ENCODE data around the gene ZC3HAV1L. TPM values are rescaled to one million over a fixed set of nuclear protein-coding genes. Genes with fewer than 3 reads are reported as not detected.

Gene ZC3HAV1L
- total RNA-seq, 1 experiment from 2014 or later: 15.0 TPM

DNA sequence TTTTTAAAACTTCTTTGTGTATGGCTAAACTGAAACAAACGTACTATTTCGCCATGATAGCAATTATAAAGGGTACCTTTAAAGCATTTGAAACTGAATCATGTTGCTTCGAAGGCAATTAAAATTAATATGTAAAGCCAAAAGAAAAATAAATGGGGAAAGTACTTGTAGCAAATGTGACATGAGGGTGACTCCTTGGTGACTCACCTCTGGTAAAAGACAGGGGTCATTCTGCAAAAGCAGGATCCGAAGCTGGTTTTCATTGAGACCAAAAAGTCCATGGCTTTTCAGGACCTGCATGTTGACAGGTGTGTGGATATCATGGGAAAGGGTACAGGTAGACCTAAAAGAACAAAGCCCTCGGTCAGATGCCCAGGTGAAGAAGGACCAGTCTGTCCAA lies 1.5 kb downstream of the ZC3HAV1L start:
- TF ChIP-seq, protein P1, sequence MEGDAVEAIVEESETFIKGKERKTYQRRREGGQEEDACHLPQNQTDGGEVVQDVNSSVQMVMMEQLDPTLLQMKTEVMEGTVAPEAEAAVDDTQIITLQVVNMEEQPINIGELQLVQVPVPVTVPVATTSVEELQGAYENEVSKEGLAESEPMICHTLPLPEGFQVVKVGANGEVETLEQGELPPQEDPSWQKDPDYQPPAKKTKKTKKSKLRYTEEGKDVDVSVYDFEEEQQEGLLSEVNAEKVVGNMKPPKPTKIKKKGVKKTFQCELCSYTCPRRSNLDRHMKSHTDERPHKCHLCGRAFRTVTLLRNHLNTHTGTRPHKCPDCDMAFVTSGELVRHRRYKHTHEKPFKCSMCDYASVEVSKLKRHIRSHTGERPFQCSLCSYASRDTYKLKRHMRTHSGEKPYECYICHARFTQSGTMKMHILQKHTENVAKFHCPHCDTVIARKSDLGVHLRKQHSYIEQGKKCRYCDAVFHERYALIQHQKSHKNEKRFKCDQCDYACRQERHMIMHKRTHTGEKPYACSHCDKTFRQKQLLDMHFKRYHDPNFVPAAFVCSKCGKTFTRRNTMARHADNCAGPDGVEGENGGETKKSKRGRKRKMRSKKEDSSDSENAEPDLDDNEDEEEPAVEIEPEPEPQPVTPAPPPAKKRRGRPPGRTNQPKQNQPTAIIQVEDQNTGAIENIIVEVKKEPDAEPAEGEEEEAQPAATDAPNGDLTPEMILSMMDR (IDR thresholded peaks at IDR 0.05; ENCODE audit: unreplicated experiment): no peak
- no peaks in the 10 kb centered on the region for H3K9me3 Mint-ChIP-seq (ENCODE audit: low read depth, unreplicated experiment)
- no TSS peak for BruUV-seq (replicated peaks)
- intact Hi-C loops (cut with micrococcal nuclease; ENCODE audit: unreplicated experiment): no loop called here
- H3K36me3 Mint-ChIP-seq (ENCODE audit: insufficient read depth, unreplicated experiment): peaks cover 38% of the 10 kb centered on the region
- H3K4me1 Mint-ChIP-seq (ENCODE audit: low read depth, unreplicated experiment): peaks cover 28% of the 10 kb centered on the region
- H3K4me3 Mint-ChIP-seq (ENCODE audit: low read depth, unreplicated experiment): peak overlapping the region; percentile 78
- no peak for DNase-seq
- H3K27me3 Mint-ChIP-seq (ENCODE audit: unreplicated experiment): no peaks in the 10 kb centered on the region
- CTCF ChIA-PET: no interaction called here
- no peak overlapping the region for H3K27ac Mint-ChIP-seq (ENCODE audit: unreplicated experiment)

DNA sequence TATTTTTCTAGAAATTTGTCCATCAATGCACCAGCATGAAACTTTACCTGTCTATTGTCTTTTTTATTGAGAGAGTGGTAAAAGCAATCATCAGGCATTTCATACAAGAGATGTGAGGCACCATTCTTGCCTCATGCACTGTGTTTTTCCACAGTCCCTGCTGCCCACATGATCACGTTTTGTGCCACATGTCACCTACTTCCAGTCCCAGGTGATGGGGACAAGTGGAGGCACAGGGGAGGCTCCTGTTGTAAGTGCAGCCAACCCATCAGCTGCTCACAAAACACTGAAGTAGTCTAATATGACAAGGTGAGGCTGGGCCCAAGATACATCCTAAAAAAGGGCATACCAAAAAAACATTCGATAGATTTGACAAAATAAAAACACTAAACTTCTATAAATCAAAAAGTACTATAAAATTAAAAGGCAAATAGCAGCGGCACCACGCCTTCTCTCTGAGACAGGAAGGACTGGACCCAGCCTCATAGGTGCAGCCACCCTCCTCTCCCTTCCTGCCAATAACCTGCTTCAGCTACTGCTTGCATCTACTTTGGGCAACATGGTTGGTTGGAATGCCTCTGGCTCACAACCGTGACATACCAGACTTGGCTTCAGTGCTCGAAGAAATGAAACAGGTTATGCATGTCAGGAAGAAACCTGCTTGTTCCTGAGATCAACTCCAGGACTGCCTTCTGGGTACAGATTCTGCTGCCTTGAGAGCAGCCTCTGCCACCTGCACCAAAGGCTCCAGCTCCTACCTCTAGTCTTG lies 2.3 kb downstream of the ZC3HAV1L start:
- CTCF ChIA-PET: no interaction called here
- TF ChIP-seq, protein P1 (IDR thresholded peaks at IDR 0.05; ENCODE audit: unreplicated experiment): no peak
- H3K4me1 Mint-ChIP-seq (ENCODE audit: low read depth, unreplicated experiment): peaks cover 28% of the 10 kb centered on the region
- H3K36me3 Mint-ChIP-seq (ENCODE audit: insufficient read depth, unreplicated experiment): peaks cover 41% of the 10 kb centered on the region
- H3K27ac Mint-ChIP-seq (ENCODE audit: unreplicated experiment): no peak overlapping the region
- BruUV-seq (replicated peaks): no TSS peak
- DNase-seq: no peak
- H3K4me3 Mint-ChIP-seq (ENCODE audit: low read depth, unreplicated experiment): peak overlapping the region; percentile 78
- H3K9me3 Mint-ChIP-seq (ENCODE audit: low read depth, unreplicated experiment): no peaks in the 10 kb centered on the region
- no peaks in the 10 kb centered on the region for H3K27me3 Mint-ChIP-seq (ENCODE audit: unreplicated experiment)
- intact Hi-C loops (cut with micrococcal nuclease; ENCODE audit: unreplicated experiment): no loop called here

DNA sequence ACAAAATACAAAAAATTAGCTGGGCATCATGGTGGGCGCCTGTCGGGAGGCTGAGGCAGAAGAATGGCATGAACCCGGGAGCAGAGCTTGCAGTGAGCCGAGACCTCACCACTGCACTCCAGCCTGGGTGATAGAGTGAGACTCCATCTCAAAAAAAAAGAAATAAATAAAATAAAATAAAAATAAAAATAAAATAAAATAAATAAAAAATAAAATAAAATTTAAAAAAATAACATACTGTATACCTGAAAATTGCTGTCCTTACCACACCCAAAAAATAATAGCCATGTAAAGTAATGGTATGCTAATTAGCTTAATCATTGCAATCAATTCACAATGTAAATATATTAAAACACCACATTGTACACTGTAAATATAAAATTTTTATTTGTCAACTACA lies 3.4 kb downstream of the ZC3HAV1L start:
- Mint-ChIP-seq H3K27me3 (ENCODE audit: unreplicated experiment) (no peaks in the 10 kb centered on the region), H3K27ac (ENCODE audit: unreplicated experiment) (no peak overlapping the region), H3K4me3 (ENCODE audit: low read depth, unreplicated experiment) (no peak overlapping the region), H3K4me1 (ENCODE audit: low read depth, unreplicated experiment) (peaks cover 18% of the 10 kb centered on the region), H3K36me3 (ENCODE audit: insufficient read depth, unreplicated experiment) (peaks cover 48% of the 10 kb centered on the region), H3K9me3 (ENCODE audit: low read depth, unreplicated experiment) (no peaks in the 10 kb centered on the region)
- TF ChIP-seq, protein P1 (IDR thresholded peaks at IDR 0.05; ENCODE audit: unreplicated experiment): no peak
- intact Hi-C loops (cut with micrococcal nuclease; ENCODE audit: unreplicated experiment): no loop called here
- CTCF ChIA-PET: no interaction called here
- no TSS peak for BruUV-seq (replicated peaks)
- no peak for DNase-seq

DNA sequence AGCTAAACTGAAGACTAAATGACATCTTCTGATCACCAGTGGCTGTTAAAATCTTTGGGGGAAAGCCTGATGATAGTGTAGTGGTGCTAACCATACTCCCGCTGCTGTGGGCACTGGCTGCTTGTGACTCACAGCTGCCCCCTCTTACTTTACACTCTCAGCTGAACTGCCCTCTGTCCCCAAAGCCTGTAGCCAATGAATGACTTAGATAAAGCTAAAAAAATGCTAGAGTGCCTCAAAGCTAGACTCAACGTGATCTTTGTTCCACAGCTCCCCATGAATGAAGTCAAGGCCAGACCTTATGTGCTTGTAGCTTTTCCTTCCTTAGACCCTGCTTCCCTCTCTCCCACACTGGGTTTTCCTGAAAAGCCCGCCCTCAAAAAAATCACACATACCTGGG lies 6.5 kb downstream of the ZC3HAV1L start:
- TF ChIP-seq, protein P1 (IDR thresholded peaks at IDR 0.05; ENCODE audit: unreplicated experiment): no peak
- Mint-ChIP-seq H3K4me3 (ENCODE audit: low read depth, unreplicated experiment) (no peak overlapping the region), H3K36me3 (ENCODE audit: insufficient read depth, unreplicated experiment) (peaks cover 52% of the 10 kb centered on the region), H3K9me3 (ENCODE audit: low read depth, unreplicated experiment) (no peaks in the 10 kb centered on the region), H3K4me1 (ENCODE audit: low read depth, unreplicated experiment) (peaks cover 5% of the 10 kb centered on the region), H3K27ac (ENCODE audit: unreplicated experiment) (no peak overlapping the region), H3K27me3 (ENCODE audit: unreplicated experiment) (no peaks in the 10 kb centered on the region)
- intact Hi-C loops (cut with micrococcal nuclease; ENCODE audit: unreplicated experiment): no loop called here
- BruUV-seq (replicated peaks): no TSS peak
- CTCF ChIA-PET: no interaction called here
- no peak for DNase-seq

Data from Calu3 (cell line).